Measurements from ENCODE around the gene ATOH8. TPM values are rescaled to one million over a fixed set of nuclear protein-coding genes. Genes with fewer than 3 reads are reported as not detected.

ATOH8 gene
- total and polyA plus RNA-seq, 2 donors (not counting 3 experiments of a cell fraction or from before 2014, with no cell fraction given), result 10.3 to 12.8 TPM

GRCh38 chr2:85773692-85774091, 19.9 kb downstream of the ATOH8 start:
- Histone ChIP-seq H3K79me2 (ENCODE audit: control insufficient read depth, insufficient read depth, low read length) (no peaks in the 10 kb centered on the region), H3K36me3 (ENCODE audit: control insufficient read depth in 2 of 2, extremely low read depth in 1 of 2, insufficient read depth in 2 of 2, low read length in 2 of 2) (no peaks in the 10 kb centered on the region), H3K27ac (ENCODE audit: insufficient read depth, low read depth, low read length) (peak overlapping the region; percentile 100), H3K4me2 (ENCODE audit: insufficient read depth, low read length) (no peak overlapping the region), H3K9ac (replicated peaks; ENCODE audit: extremely low read depth, insufficient read depth, low read length) (peak overlapping the region; percentile 88), H3K4me1 (ENCODE audit: control insufficient read depth, extremely low read depth, insufficient read depth, low read length) (peaks cover 34% of the 10 kb centered on the region), H4K20me1 (replicated peaks; ENCODE audit: control insufficient read depth, extremely low read depth, insufficient read depth, low read length) (no peaks in the 10 kb centered on the region), H2AFZ (ENCODE audit: low read depth, low read length) (no peak overlapping the region), H3K4me3 (replicated peaks in 1 of 3; ENCODE audit: insufficient read depth in 1 of 3, low read depth in 1 of 3, low read length in 3 of 3) (no peak overlapping the region), H3K27me3 (ENCODE audit: control insufficient read depth in 2 of 2, insufficient read depth in 2 of 2, low read length in 2 of 2) (no peaks in the 10 kb centered on the region), H3K9me1 (replicated peaks; ENCODE audit: control insufficient read depth, extremely low read depth, insufficient read depth, low read length) (no peaks in the 10 kb centered on the region), H3K9me3 (replicated peaks; ENCODE audit: control insufficient read depth, insufficient read depth, low read length) (no peaks in the 10 kb centered on the region)
- POLR2A ChIA-PET, result no interaction called here
- dilution Hi-C loops (cut with MboI; ENCODE audit: extremely low pct_ligation_motif_present, low sequenced_read_pairs), result no loop called here
- FAIRE-seq (no peak), DNase-seq (ENCODE audit: low read depth, low spot score) (no peak)
- BruUV-seq (replicated peaks), result no TSS peak
- CTCF ChIA-PET, result interaction anchor here (3.1 to 9.0 kb wide), 3 partner anchors 22 to 31 kb away, joined by 21 to 106 read pairs (median 50); partner anchors contain the start of gene ATOH8
- TF ChIP-seq CTCF (IDR thresholded peaks at IDR 0.05; ENCODE audit: extremely low read depth in 1 of 2, insufficient read depth in 1 of 2, low read depth in 1 of 2, low read length in 2 of 2), result no peak
- TF ChIP-seq POLR2A (IDR thresholded peaks at IDR 0.05; ENCODE audit: low read depth, low read length), result no peak
- no peak for TF ChIP-seq MYC (IDR thresholded peaks at IDR 0.05; ENCODE audit: low read depth, low read length)
- TF ChIP-seq EZH2 (IDR thresholded peaks at IDR 0.05; ENCODE audit: borderline replicate concordance, low read depth, low read length, severe bottlenecking), result no peak
- no peak for TF ChIP-seq POLR2AphosphoS5 (IDR thresholded peaks at IDR 0.05; ENCODE audit: insufficient read depth, low read depth, low read length)
- no peak for TF ChIP-seq FOS (IDR thresholded peaks at IDR 0.05; ENCODE audit: borderline replicate concordance, insufficient read depth, low read length)
- TF ChIP-seq JUN (IDR thresholded peaks at IDR 0.05; ENCODE audit: borderline replicate concordance, insufficient read depth, insufficient read length, low read depth), result no peak
- TF ChIP-seq MAX (IDR thresholded peaks at IDR 0.05; ENCODE audit: insufficient read depth, insufficient read length), result no peak
- no peak for TF ChIP-seq GATA2 (IDR thresholded peaks at IDR 0.05; ENCODE audit: insufficient read depth, insufficient read length, low read depth, low read length)
- intact Hi-C loops (cut with micrococcal nuclease), result no loop called here

Data from endothelial cell of umbilical vein (primary cell).